Measurements from ENCODE around the gene GRIN2A.

Gene GRIN2A

DNA sequence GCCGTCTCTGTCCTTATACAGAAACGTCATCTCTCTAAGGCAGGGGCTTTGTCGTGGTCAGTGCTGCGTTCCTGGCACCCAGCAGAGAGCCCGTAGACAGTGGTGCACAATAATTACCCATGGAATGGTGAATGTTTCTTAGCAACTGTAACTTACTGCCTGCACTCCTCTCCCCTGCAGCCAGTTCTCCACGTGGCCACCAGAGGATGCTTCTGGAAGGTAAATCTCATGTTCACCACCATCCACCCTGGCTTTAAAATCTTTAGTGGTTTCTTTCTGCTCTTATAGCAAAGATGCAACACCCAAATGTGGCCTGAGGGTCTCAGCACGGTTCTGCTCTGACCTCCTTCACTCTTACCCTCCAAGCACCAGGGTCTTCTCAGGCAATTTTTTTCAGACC is 150.8 kb downstream of the GRIN2A start:
- no peak for DNase-seq (ENCODE audit: low spot score)

DNA sequence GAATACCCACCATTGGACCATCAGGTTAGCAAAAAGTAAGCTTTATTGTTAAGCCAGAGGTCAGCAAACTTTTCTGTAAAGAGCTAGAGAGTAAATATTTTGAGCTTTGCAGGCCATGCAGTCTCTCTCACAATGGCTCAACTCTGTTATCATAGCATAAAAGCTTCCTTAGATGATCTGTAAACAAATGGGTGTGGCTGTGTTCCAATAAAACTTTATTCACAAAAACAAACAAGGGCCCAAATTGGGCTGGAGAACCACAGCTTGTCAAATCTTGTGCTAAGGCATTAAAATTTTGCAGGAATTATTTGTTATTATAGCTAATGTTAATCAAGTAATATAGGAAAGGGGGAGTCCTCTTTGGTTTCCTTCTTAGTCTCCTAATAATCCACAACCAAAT is 153.6 kb downstream of the GRIN2A start:
- no peak for DNase-seq (ENCODE audit: low spot score)

DNA sequence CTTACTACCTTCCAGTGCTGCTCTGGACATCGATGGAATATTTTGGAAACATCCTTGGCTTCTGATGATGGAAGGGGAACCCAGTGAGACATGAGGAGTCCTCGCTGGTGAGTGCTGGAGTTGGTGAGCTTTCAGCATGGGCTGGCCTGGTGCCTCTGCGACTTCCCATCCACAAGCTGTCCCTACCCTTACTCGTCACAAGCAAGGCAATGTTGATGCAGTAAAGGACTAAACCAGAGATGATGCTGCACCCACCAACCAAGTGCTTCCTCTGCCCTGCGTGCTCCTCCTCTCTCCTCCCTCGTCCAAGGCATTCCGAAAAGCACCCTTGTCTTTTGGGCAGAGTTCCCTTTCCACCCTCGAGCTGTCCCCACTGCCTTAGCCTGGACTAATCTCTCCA is 154.7 kb downstream of the GRIN2A start:
- DNase-seq (ENCODE audit: low spot score): no peak

DNA sequence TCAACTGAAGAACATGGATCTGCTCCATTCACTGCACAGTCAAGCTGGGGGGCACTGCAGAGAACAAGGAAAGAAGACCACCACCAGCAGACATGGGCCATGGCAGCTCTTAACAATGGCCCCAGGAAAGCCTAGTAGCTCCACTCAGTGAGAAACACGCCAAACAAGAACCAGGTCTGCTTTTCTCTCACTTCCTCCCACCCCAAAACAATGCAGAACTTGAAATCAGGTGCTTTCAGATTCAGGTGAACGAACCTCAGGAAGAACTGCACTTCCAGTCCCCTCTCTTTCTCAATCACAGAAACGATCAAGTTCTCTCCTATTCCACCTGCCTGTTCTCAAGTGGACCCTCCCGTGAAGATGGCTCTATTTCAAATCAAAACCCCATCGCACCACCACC is 155.6 kb downstream of the GRIN2A start:
- no peak for DNase-seq (ENCODE audit: low spot score)

DNA sequence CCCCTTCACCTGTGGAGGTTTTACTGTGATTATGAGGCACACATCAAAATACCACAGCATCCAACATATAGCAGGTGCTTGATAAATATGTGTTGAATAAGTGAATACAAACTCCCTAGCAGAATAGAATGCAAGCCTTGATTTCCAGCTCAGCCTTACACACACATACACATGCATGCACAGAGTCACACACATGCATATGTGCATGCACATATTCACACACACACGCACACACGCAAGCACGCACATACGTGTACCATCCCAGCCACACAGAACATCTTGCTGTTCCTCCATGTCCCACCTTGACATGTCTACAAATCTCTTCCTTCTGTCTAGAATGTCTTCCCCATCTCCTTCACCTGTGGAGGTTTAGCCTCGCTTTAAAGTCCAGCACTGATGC is 160.1 kb downstream of the GRIN2A start:
- no peak for DNase-seq (ENCODE audit: low spot score)

DNA sequence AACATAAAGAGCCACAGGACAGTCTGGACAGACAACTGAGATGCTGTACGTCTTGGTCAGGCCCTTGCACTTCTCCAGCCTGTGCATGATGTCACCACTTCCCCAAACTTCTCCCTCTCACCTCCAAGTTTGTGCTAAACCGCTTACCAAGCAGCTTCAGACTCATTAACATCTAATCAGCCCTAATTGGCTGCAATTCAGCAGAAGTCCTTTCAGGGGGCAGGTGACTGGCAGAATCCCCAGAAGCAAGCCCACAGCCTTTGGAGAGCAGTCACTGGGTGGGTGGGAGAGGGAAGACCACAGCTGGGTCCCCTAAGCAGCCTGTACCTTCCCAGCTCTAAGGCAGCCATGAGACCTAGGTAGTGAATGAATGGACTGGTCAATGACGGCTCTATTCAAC is 161.4 kb downstream of the GRIN2A start:
- DNase-seq (ENCODE audit: low spot score): no peak

DNA sequence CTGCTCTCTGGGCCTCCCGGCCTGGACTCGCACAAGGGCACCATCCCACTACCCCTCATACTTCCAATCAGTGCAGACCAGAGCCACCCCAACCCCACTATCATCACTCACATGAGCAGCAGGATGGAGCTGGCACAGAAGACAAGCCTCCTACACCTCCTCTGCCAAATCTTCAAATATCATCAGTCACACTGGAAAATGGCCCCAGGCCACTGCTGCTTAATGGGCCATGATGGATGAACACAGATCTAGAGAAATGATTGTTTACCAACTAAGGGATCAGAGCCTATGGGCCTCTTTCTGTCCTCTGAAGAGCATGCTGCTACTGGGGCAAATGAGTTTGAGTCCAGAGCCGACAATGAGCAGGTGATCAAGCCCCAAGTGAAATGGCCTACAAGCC is 165.5 kb downstream of the GRIN2A start:
- DNase-seq (ENCODE audit: low spot score): no peak

DNA sequence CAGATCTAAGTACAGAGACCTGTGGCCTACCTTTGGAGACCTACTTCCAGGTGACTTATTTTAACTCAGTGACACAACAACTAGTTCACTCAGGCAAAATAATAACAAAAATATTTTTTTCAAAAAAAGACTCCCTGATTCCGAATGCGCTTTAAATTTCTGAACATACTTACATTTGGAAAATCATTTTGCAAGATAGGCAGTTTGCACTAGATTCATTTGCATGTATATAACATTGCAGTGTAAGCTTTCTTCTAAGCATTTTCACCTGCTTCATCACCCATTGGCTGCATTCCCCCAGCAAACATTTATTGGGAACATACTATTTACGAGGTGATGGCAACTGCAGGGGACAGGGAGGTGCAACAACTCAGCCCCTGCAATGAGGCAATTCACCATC is 166.8 kb downstream of the GRIN2A start:
- no peak for DNase-seq (ENCODE audit: low spot score)

DNA sequence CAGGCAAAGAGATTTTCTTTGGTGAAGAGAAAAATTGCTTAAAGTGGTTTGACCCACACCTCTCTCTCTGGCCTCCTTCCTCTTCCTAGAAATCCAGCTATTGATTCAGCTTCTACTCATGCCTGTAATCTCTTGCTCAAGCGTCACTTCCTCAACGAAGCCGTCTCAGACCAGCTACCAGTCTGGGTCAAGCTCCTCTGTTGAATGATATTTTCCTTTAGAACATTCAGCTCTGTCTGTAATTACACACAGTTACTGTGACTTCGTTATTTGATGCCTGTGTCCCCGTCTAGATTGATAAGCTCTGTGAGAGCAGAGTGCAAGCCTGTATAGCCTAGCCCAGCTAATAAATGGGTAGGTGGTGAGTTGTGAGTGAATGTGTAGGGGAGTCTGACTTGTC is 168.5 kb downstream of the GRIN2A start:
- no peak for DNase-seq (ENCODE audit: low spot score)

DNA sequence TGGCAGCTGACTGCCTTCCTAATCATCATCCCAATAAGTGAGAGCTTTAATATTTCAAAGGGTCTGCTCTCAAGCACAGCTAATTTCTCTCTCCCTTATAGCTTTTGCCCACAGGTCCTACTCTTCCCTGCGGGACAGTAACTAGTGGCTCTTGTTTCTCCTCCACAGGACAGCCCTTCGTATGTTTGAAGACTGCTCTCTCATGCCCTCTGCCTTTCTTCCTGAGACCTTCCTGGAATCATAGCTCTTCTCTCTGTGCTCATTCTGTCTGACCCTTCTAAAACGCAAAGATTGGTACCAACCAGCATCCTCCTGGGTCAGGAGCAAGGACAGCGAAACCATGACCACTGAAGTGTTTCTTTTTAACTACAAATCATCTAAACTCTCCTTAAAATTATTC is 168.9 kb downstream of the GRIN2A start:
- no peak for DNase-seq (ENCODE audit: low spot score)

DNA sequence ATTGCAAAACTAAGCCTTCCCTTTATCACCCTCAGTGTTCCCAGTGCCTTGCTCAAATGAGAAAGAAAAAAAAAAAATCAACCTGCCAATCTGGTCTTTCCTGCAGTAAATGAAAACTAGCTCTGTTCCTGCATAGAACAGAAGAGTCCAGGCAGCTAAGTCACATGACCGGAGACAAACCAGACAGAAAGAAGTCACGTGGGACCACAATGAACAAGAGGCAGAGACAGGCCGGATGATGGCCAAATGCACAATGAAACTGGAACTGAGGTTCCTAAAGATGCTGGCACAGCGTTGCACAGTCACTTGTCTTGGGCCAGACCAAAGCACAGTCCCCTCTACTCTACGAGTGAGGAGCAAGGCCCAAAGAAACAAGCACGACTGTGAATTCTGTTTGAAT is 172.5 kb downstream of the GRIN2A start:
- no peak for DNase-seq (ENCODE audit: low spot score)

DNA sequence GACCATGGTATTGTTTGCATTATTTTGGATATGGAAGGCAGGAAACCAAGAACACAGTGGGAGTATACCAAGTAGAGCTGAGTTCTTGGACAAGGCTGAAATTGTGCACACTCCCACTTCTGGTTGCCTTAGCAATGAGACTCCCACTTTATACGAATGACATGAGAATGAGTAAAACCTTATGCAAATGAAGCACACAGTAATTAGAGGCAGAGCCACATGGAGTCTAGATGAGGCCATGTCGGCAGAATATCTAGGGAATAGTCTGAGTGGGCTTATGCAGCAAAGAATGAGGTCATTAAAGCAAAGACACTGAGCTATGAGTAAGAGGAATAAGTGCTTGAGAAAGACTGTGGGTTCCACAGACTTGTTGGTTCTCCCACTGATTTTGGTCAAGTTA is 178.7 kb downstream of the GRIN2A start:
- no peak for DNase-seq (ENCODE audit: low spot score)

DNA sequence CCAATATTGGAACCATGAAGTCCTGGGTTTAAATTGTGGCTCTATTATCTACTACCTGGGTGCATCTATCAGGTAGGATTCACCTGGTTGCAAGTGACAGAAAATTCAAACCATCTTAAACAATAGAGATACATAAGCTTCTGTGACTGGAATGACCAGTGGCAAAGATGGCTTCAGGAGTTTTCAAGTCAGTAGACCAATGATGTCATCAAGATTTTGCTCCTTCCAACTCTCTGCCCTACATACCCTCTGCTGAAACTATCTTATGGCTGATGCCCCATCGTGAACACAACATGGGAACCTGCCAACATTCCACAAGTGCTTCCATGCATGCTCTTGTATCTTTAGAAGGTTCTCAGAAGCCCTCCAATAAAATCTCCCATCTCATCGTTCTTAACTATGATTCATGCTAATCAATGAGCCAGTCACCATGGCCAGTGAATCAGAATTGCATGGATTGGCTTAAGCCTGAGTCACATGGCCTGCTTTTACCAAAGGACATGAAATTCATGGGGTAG is 180.9 kb downstream of the GRIN2A start:
- no peak for DNase-seq (ENCODE audit: low spot score)

DNA sequence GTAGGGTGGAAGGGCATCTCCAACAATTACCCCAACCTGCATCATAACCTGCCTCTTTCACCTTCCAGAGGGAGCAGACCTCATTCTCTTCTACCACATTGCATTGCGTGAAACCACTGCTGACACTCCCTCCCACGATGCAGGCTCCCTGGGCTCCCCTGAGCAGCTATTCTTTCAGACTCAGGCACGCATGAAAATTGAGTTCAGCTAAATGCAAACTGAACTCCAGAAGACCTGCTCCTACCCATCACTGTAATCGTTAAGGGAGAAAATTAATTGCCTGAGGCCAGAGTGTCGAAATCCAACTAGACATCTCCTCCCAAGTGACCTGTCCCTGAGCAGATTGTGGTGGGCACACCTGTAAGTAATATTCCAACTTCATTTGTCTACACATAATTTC is 186.0 kb downstream of the GRIN2A start:
- no peak for DNase-seq (ENCODE audit: low spot score)

DNA sequence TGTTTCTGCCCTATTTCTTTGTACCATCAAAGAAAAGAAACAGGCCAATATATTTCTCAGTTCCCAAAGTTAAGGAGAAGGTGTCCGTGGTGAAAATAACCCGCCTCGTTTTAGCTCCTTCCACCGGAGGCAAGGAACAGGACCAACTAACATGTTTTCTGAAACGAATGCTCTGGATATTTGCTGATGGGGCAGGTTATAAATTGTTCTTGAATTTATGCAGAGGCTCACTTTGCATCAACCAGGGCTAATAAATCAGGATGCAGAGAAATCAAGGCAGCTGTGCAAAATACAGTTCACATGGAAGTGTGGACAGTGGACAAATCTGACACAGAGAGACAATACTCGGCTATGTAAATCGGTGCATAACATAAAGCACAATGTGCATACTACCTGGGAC is 189.8 kb downstream of the GRIN2A start:
- DNase-seq (ENCODE audit: low spot score): no peak

DNA sequence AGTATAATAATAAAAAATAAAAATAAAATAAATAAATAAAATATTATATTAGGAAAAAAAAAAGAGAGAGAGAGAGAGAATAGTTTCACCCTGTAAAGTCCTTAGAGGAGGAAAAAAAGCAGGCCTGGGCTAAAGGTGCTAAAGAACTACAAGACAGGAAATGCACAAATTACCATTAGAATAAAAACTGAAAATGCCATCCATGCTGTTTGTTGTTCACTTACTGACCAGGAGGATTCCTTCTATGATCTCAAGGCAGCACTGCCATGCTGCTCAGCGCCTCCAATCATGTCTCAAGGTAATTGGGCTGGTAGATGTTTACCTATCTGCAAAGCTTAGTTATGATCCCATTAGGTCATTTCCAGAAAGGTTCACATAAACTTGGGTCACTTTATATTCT is 201.2 kb downstream of the GRIN2A start:
- DNase-seq (ENCODE audit: low spot score): no peak

DNA sequence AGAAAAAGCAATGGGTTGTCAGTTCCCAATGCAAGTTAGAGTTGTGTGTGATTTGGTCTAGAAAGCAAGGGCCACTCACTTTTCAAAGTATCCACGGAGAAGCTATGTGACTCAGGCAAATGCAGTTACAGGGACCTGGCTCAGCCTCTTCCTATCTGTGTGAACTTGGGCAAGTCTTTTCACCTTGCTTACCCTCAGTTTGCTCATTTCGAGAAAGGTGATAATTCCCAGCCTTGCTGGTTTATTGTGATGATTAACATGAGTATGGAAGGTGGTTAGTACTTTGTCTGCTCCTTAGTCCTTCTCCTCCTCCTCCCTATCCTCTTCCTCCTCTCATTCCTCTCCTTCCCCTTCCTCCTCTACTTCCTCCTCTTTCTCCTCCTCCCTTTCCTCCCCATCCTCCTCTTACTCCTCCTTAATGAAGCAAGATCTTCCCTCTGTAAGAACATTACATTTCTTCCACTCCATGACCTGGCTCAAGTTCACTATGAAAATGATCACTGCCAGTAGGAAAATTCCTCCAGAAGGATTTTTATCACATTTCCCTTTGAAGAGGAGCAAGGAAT is 204.0 kb downstream of the GRIN2A start:
- no peak for DNase-seq (ENCODE audit: low spot score)

DNA sequence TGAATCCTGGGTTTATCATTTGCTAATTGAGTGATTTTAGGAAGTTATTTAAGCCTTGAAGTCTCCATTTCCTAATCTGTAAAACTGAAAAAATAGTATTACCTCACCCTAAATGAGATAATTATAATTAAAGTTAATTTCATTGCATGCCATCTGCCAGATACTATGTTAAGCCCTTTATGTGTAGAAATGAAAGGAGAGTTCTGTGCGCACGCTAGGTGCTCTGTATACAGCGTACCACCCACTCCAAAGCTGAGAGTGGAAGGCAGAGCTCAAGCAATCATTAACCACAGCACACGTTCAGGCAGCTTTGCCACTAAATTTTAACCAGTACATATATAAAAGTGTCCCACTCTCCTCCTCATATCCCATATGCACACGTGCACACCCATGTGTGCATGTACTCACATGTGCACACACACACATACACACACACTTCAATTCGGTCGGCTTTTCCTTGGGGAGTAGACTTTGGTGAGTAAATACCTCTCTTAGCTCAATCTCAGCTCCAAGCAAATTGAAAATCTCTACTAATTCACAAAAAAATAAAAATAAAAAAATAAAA is 204.8 kb downstream of the GRIN2A start:
- no peak for DNase-seq (ENCODE audit: low spot score)

DNA sequence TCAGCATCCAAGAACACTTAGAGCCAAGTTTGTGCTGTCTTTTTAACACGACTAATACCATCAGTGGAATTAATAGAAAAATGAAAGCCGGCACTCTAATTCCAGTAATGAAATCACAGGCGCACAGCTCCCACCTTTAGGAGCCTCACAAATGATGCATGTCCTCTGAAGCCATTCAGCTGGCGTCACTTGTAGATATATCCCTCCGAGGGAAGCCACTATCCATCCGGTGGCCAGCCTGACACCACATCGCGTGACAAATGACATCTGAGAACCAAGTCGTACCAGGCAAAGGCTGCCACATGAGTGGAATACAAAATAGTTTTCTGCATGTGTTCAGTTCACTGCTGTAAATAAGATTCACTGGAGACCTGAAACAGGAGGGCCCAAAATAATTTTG is 205.6 kb downstream of the GRIN2A start:
- DNase-seq (ENCODE audit: low spot score): no peak

DNA sequence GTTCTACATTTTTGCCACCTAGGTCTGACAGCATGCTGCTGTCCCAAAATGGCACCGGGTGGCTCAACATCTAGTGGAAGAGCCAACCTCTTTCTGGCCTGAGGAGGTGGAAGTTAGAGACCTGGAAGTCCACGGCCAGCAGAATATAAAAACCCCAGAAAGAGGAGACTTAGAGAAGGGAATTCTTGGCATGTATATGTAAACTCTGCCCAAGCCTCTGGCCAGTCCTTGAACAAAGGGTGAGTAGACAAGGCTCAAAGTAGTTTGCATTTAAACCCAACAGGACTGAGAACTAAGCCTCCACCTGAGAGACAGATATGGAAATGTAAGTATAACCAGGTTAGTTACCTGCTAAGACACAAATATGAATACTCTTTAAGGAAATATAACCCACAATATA is 210.3 kb downstream of the GRIN2A start:
- DNase-seq (ENCODE audit: low spot score): no peak

DNA sequence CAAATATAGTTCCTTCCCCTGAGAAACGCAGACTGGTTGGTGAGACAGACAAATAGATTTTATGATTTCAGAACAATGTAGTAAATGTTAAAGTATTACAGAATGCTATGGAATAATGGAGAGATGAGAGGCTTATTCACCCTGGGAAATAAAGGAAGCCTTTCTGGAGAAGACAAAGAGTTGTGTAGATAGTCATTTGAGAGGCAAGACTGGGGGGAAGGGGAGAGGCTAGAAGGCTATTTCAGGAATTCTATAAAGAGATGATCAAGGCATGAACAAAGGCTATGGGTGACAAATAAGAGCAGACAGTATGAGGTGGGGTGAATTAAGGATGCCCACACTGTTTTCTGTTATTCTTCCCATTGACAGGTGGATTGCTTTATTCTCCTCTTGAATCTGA is 211.4 kb downstream of the GRIN2A start:
- no peak for DNase-seq (ENCODE audit: low spot score)

DNA sequence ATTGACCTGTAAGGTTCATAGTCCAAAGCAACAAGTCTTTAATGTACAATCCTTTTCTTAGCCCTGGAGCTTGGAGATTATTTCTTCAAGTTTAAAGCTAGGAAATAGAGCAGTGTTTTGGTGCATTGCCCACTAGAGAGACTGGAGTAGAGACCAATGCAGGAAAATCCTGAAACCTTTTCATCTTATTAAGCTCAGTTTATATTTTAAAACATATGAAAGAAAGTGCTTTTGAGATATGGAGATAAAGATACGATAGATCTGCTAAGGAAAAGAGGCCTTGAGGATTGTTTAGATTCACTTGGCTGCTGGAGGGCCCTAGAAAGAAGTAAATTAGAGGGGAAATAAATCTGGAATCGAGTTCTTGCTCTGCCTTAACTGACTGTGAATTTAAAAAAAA is 212.0 kb downstream of the GRIN2A start:
- no peak for DNase-seq (ENCODE audit: low spot score)

DNA sequence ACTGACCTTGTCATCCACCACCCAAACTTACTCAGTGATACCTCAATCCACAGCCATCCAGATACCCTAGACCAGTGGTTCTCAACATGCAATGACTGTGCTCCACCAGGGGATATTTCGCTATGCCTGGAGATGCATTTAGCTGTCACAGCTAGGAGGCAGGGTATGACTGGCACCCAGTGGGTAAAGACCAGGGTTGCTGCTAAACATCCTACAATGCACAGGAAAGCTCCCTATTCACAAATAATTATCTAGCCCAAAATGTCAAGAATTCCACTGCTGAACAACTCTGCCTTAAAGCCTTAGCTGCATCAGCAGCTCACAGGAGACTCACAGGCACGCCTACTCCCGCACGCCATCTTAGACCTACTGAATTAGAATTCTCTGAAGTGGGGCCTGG is 212.6 kb downstream of the GRIN2A start:
- DNase-seq (ENCODE audit: low spot score): no peak

DNA sequence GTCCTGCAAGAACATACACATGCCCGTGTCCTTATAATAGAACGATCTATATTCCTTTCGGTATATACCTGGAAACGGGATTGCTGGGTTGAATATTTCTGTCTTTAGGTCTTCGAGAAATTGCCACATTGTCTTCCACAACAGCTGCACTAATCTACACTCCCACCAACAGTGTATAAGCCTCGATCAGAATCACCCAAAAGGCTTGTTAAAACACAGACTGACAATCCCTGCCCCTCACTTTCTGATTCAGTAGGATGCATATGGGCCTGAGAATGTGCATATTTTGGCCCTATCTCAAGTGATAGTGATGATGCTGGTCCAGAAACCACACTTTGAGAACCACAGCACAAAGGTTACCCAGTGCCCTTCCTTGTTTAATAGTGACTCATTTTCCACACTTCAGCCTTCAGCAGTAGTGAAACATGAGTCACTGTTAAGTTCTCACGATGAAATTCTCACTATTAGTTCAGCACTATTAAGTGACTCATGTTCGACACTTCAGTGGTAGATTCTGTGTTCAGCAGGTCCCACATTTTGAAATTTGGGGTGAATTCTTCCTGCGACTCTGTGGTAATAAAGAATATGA is 215.6 kb downstream of the GRIN2A start:
- DNase-seq (ENCODE audit: low spot score): no peak
